ENCODE measurements around the gene TMEM187. TPM values are rescaled to one million over a fixed set of nuclear protein-coding genes. Genes with fewer than 3 reads are reported as not detected.

Gene TMEM187
- total and polyA plus RNA-seq, 4 donors, result 1.8 to 11.4 (median 5.9) TPM

GRCh38 chrX:154013001-154013421 lies 40.5 kb downstream of the TMEM187 start:
- Histone ChIP-seq H3K36me3 (ENCODE audit: control insufficient read depth in 4 of 4, insufficient read depth in 4 of 4, low read length in 4 of 4) (peaks cover 0 to 26% (median 2%) of the 10 kb centered on the region in 4 donors), H3K27me3 (ENCODE audit: control insufficient read depth in 3 of 3, insufficient read depth in 3 of 3, low read length in 2 of 3) (no peaks in the 10 kb centered on the region), H3K27ac (ENCODE audit: low read depth in 1 of 2, low read length in 1 of 2) (peak overlapping the region in 1 of 2 donors; percentile 1), H3K9me3 (ENCODE audit: control insufficient read depth in 4 of 4, insufficient read depth in 3 of 4, low read length in 3 of 4) (no peaks in the 10 kb centered on the region), H3K9ac (ENCODE audit: insufficient read depth in 1 of 2, low read length in 2 of 2) (no peak overlapping the region), H3K4me1 (ENCODE audit: control insufficient read depth in 5 of 5, insufficient read depth in 5 of 5, low read length in 5 of 5) (peaks cover 0 to 5% (median 2%) of the 10 kb centered on the region in 5 donors), H3K4me3 (no peak overlapping the region)
- DNase-seq, result no peak
- WGBS, 2 donors, result 76 to 80% methylated on average over 7 to 17 of the region's 17 CpGs
- TF ChIP-seq CTCF (IDR thresholded peaks at IDR 0.05; ENCODE audit: control extremely low read depth, extremely low read depth), result no peak
- ATAC-seq (ENCODE audit: insufficient read depth, low FRiP score), result no peak

- Histone ChIP-seq H3K27ac (ENCODE audit: low read depth in 1 of 2, low read length in 1 of 2) (no peak overlapping the region), H3K4me1 (ENCODE audit: control insufficient read depth in 5 of 5, insufficient read depth in 5 of 5, low read length in 5 of 5) (peaks cover 0 to 7% (median 3%) of the 10 kb centered on the region in 5 donors), H3K4me3 (no peak overlapping the region), H3K9ac (ENCODE audit: insufficient read depth in 1 of 2, low read length in 2 of 2) (no peak overlapping the region), H3K9me3 (ENCODE audit: control insufficient read depth in 4 of 4, insufficient read depth in 3 of 4, low read length in 3 of 4) (peaks cover 0 to under 1% (median 0%) of the 10 kb centered on the region in 4 donors), H3K36me3 (ENCODE audit: control insufficient read depth in 4 of 4, insufficient read depth in 4 of 4, low read length in 4 of 4) (peaks cover 0 to 28% (median 2%) of the 10 kb centered on the region in 4 donors), H3K27me3 (ENCODE audit: control insufficient read depth in 3 of 3, insufficient read depth in 3 of 3, low read length in 2 of 3) (no peaks in the 10 kb centered on the region)
- peak; percentile 47 to 62 (median 61) for DNase-seq
- ATAC-seq (ENCODE audit: insufficient read depth, low FRiP score), result peak; percentile 61
- TF ChIP-seq CTCF (IDR thresholded peaks at IDR 0.05; ENCODE audit: control extremely low read depth, extremely low read depth), result peak; percentile 69
- WGBS, 2 donors, result 43 to 49% methylated on average over 16 to 20 of the region's 20 CpGs
Measured at GRCh38 chrX:154013614-154014360, 41.2 kb downstream of the TMEM187 start.

- Histone ChIP-seq H3K27ac (ENCODE audit: low read depth in 1 of 2, low read length in 1 of 2) (no peak overlapping the region), H3K9me3 (ENCODE audit: control insufficient read depth in 4 of 4, insufficient read depth in 3 of 4, low read length in 3 of 4) (peaks cover 0 to 3% (median 0%) of the 10 kb centered on the region in 4 donors), H3K9ac (ENCODE audit: insufficient read depth in 1 of 2, low read length in 2 of 2) (no peak overlapping the region), H3K27me3 (ENCODE audit: control insufficient read depth in 3 of 3, insufficient read depth in 3 of 3, low read length in 2 of 3) (no peaks in the 10 kb centered on the region), H3K4me1 (ENCODE audit: control insufficient read depth in 5 of 5, insufficient read depth in 5 of 5, low read length in 5 of 5) (peaks cover 0 to 8% (median 3%) of the 10 kb centered on the region in 5 donors), H3K4me3 (no peak overlapping the region), H3K36me3 (ENCODE audit: control insufficient read depth in 4 of 4, insufficient read depth in 4 of 4, low read length in 4 of 4) (peaks cover 0 to 28% (median 2%) of the 10 kb centered on the region in 4 donors)
- no peak for DNase-seq
- TF ChIP-seq CTCF (IDR thresholded peaks at IDR 0.05; ENCODE audit: control extremely low read depth, extremely low read depth), result no peak
- ATAC-seq (ENCODE audit: insufficient read depth, low FRiP score), result no peak
- 75 to 84% methylated on average over 14 to 24 of the region's 24 CpGs for WGBS, 2 donors
Measured at GRCh38 chrX:154014429-154015380, 42.2 kb downstream of the TMEM187 start.

All from lung (tissue), 12 donors.